ENCODE measurements around the gene LDLRAD4.

DNA sequence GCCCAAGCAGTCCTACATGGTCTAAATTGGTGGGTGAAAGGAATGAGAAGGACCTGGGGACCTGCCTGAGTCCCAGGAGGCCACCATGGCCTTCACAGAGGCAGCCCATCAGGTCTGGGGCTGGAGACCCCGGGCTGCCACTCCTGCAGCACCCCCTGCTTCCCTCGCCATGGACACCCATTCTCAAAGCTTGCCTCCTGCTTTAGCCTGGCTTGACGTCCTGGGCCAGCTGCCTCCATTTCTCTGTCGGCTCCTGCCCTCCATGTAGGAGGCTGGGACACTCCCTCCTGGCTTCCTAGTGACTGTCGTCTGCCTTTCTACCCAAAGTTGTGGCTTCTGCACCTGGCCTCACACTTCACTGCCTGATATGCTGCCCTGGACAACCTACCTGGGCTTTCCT lies 309.2 kb downstream of the LDLRAD4 start:
- TF ChIP-seq POLR2A (IDR thresholded peaks at IDR 0.05; ENCODE audit: low read depth, low read length) (no peak), POLR2AphosphoS5 (IDR thresholded peaks at IDR 0.05; ENCODE audit: low read depth, low read length) (no peak), SPI1 (IDR thresholded peaks at IDR 0.05; ENCODE audit: low read depth, low read length) (no peak), TAF1 (IDR thresholded peaks at IDR 0.05; ENCODE audit: low read depth, low read length) (no peak), PAX5 (IDR thresholded peaks at IDR 0.05; ENCODE audit: insufficient read depth, low read length, severe bottlenecking) (no peak), POU2F2 (IDR thresholded peaks at IDR 0.05; ENCODE audit: low read depth, low read length) (no peak)

Data from GM12891 (cell line).